H9 (cell line): ENCODE data around the gene ODAD3. TPM values are rescaled to one million over a fixed set of nuclear protein-coding genes. Genes with fewer than 3 reads are reported as not detected.

ENCODE experiments used
- DNase-seq: peaks from one replicate; pipeline ENCODE4 v3.0.0-alpha.2; 2017
- H2AFZ ChIP-seq: one replicate; pipeline ENCODE4 v1.6.1; 2013; ENCODE audit warnings: mild to moderate bottlenecking, low read length, control low read depth, moderate library complexity
- H2AK5ac ChIP-seq: 2 replicates; pipeline ENCODE4 v1.6.1; 2013; ENCODE audit warnings: low read length, control low read depth, mixed read lengths; ENCODE audit not compliant: insufficient read length
- H2BK120ac ChIP-seq: one replicate; pipeline ENCODE4 v1.6.1; 2013; ENCODE audit warnings: low read depth, mild to moderate bottlenecking, low read length, control low read depth, inconsistent platforms; ENCODE audit not compliant: poor library complexity, severe bottlenecking
- H2BK12ac ChIP-seq: 2 replicates; pipeline ENCODE4 v1.6.1; 2013; ENCODE audit warnings: low read length, control low read depth, mixed read lengths, low read depth; ENCODE audit not compliant: insufficient read length
- H2BK15ac ChIP-seq: 2 replicates; pipeline ENCODE4 v1.6.1; 2013; ENCODE audit warnings: low read depth, low read length, control low read depth
- H2BK20ac ChIP-seq: one replicate; pipeline ENCODE4 v1.6.1; 2013; ENCODE audit warnings: low read depth, mild to moderate bottlenecking, low read length, control low read depth, inconsistent platforms; ENCODE audit not compliant: poor library complexity, severe bottlenecking
- H2BK5ac ChIP-seq: 2 replicates; pipeline ENCODE4 v1.6.1; 2013; ENCODE audit warnings: low read length, control low read depth, mixed read lengths; ENCODE audit not compliant: insufficient read length
- H3K14ac ChIP-seq: 2 replicates; pipeline ENCODE4 v1.6.1; 2013; ENCODE audit warnings: low read length, control low read depth; ENCODE audit not compliant: insufficient read depth
- H3K18ac ChIP-seq: 2 replicates; pipeline ENCODE4 v1.6.1; 2013; ENCODE audit warnings: low read depth, mild to moderate bottlenecking, mixed read lengths, low read length, control low read depth; ENCODE audit not compliant: insufficient read length
- H3K23ac ChIP-seq: 2 replicates; pipeline ENCODE4 v1.6.1; 2013; ENCODE audit warnings: low read length, control low read depth, mixed read lengths, low read depth; ENCODE audit not compliant: insufficient read length
- H3K23me2 ChIP-seq: 2 replicates; pipeline ENCODE4 v1.6.1; 2013; ENCODE audit warnings: low read depth, mild to moderate bottlenecking, mixed read lengths, low read length, control low read depth; ENCODE audit not compliant: insufficient read length, poor library complexity, severe bottlenecking
- H3K27ac ChIP-seq: 2 replicates; pipeline ENCODE4 v1.5.1; 2013; ENCODE audit warnings: low read length, control low read depth, mixed read lengths, low read depth; ENCODE audit not compliant: insufficient read length
- H3K27me3 ChIP-seq: 2 replicates; pipeline ENCODE4 v1.6.1; 2013; ENCODE audit warnings: low read length, control low read depth, inconsistent platforms; ENCODE audit not compliant: insufficient read depth
- H3K4ac ChIP-seq: 2 replicates; pipeline ENCODE4 v1.6.1; 2013; ENCODE audit warnings: low read depth, mild to moderate bottlenecking, control low read depth, inconsistent platforms, low read length, moderate library complexity
- H3K4me1 ChIP-seq: 2 replicates; pipeline ENCODE4 v1.6.1; 2013; ENCODE audit warnings: low read length, control low read depth, inconsistent platforms; ENCODE audit not compliant: insufficient read depth
- H3K4me2 ChIP-seq: 2 replicates; pipeline ENCODE4 v1.6.1; 2013; ENCODE audit warnings: low read length, control low read depth, mixed read lengths; ENCODE audit not compliant: insufficient read length, insufficient read depth
- H3K56ac ChIP-seq: 2 replicates; pipeline ENCODE4 v1.6.1; 2013; ENCODE audit warnings: low read depth, mild to moderate bottlenecking, mixed read lengths, low read length, control low read depth; ENCODE audit not compliant: insufficient read length
- H3K79me1 ChIP-seq: 2 replicates; pipeline ENCODE4 v1.6.1; 2013; ENCODE audit warnings: low read depth, mild to moderate bottlenecking, moderate library complexity, low read length, control low read depth, inconsistent platforms; ENCODE audit not compliant: insufficient read depth, poor library complexity, severe bottlenecking
- H3K79me2 ChIP-seq: 2 replicates; pipeline ENCODE4 v1.6.1; 2013; ENCODE audit warnings: low read length, control low read depth, inconsistent platforms; ENCODE audit not compliant: insufficient read depth
- H3K9ac ChIP-seq: 2 replicates; pipeline ENCODE4 v1.6.1; 2013; ENCODE audit warnings: low read length, control low read depth, mixed read lengths; ENCODE audit not compliant: insufficient read length; ENCODE audit errors: extremely low read depth
- H3K9me3 ChIP-seq: one replicate; pipeline ENCODE4 v1.6.1; 2013; ENCODE audit warnings: low read depth, low read length, inconsistent platforms; ENCODE audit not compliant: control insufficient read depth
- H3T11ph ChIP-seq: one replicate; pipeline ENCODE4 v1.6.1; 2013; ENCODE audit warnings: mild to moderate bottlenecking, low read length, control low read depth, inconsistent platforms
- H4K20me1 ChIP-seq: one replicate; pipeline ENCODE4 v1.6.1; 2013; ENCODE audit not compliant: control insufficient read depth, insufficient read length, insufficient read depth
- H4K5ac ChIP-seq: 2 replicates; pipeline ENCODE4 v1.6.1; 2013; ENCODE audit warnings: low read depth, mild to moderate bottlenecking, mixed read lengths, low read length, control low read depth; ENCODE audit not compliant: insufficient read length
- H4K8ac ChIP-seq: replicated peaks from 2 replicates; pipeline ENCODE4 v1.6.1; 2013; ENCODE audit warnings: low read length, control low read depth, mixed read lengths, low read depth; ENCODE audit not compliant: insufficient read length
- H4K91ac ChIP-seq: 2 replicates; pipeline ENCODE4 v1.6.1; 2013; ENCODE audit warnings: low read depth, mild to moderate bottlenecking, moderate library complexity, mixed read lengths, low read length, control low read depth; ENCODE audit not compliant: insufficient read length
- H3K27ac Mint-ChIP-seq, 3 experiments: 2 replicates in 2 of 3; 3 replicates in 1 of 3; pipeline ENCODE4 v1.8.0; 2020 to 2021; ENCODE audit warnings: mixed read lengths in 3 of 3, mild to moderate bottlenecking in 1 of 3, moderate library complexity in 1 of 3
- H3K27me3 Mint-ChIP-seq: 2 replicates; pipeline ENCODE4 v1.8.0; 2021; ENCODE audit warnings: low read depth, mild to moderate bottlenecking, moderate library complexity, mixed read lengths
- H3K36me3 Mint-ChIP-seq, 3 experiments: 2 replicates in 2 of 3; 3 replicates in 1 of 3; pipeline ENCODE4 v1.8.0; 2020 to 2021; ENCODE audit warnings: low read depth in 3 of 3, mixed read lengths in 3 of 3; ENCODE audit not compliant: insufficient read depth in 1 of 3
- H3K4me1 Mint-ChIP-seq, 2 experiments: 2 replicates each; pipeline ENCODE4 v1.8.0; 2020; ENCODE audit warnings: mixed read lengths in 2 of 2
- H3K4me3 Mint-ChIP-seq, 2 experiments: 2 replicates in 1 of 2; 3 replicates in 1 of 2; pipeline ENCODE4 v1.8.0; 2020 to 2021; ENCODE audit warnings: mild to moderate bottlenecking in 2 of 2, mixed read lengths in 2 of 2, moderate library complexity in 1 of 2
- H3K9me3 Mint-ChIP-seq, 2 experiments: 2 replicates in 1 of 2; 3 replicates in 1 of 2; pipeline ENCODE4 v1.8.0; 2020; ENCODE audit warnings: mild to moderate bottlenecking in 2 of 2, mixed read lengths in 2 of 2, moderate library complexity in 1 of 2
- WGBS: extraction: QIAGEN DNeasy Blood & Tissue Kit; methylation state at CpG from one replicate; pipeline ENCODE4 v1.1.7; 2013; ENCODE audit warnings: missing lambda C conversion rate, low lambda C conversion rate, mixed read lengths; ENCODE audit not compliant: insufficient read length; ENCODE audit errors: extremely low coverage; 5-methylcytosine and 5-hydroxymethylcytosine counted together
- total RNA-seq: library from RNA; stranded (reverse); gene quantifications from 2 replicates; pipeline ENCODE4 v1.2.1, GENCODE V29; 2021
- TF ChIP-seq, protein P1 (sequence below): fragments of 200-600 bp; sonication (generic); conservative IDR thresholded peaks from 3 replicates; pipeline ENCODE4 v1.8.0; 2021; ENCODE audit warnings: antibody characterized with exemption, mild to moderate bottlenecking

Gene ODAD3
- total RNA-seq, 1 experiment from 2014 or later: 2.5 TPM

DNA sequence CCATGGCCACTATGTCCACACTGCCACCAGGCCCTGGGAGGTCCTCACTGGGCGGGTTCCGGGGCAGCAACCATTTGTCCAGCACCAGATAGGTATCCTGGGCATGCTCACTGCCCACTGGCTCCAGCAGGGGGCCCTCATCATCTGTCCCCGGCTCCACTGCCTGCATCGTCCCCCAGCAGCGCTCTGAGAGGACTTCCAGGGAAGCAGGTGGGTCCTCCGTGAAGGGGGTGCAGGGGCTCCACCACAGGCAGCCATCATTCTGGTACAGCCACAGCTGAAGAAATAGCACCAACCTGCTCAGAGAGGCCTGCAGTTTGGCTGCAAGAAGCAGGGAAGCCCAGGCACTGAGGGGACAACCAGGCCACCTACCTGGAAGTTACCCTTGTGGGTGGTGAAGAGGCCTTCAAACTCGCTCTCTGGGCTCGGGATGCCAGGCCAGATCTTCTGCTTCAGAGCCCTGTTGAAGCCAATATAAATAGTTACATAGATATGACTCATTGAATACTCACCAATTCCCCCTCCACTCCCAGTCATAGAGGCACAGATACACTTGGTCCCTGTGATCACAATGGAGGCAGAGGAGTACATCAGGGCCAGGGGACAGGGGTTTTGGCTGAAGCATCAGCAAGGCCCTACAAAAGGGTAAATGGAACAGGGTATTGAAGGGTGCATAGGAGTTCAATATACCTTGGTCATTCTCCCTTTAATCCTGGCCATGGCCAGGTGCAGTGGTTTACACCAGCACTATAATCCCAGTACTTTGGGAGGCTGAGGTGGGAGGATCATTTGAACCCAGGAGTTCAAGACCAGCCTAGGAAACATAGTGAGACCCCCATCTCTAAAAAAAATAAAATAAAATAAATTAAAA lies 56.4 kb downstream of the ODAD3 start:
- Histone ChIP-seq H3K23me2 (peaks cover 13% of the 10 kb centered on the region), H4K5ac (no peak overlapping the region), H3K27me3 (no peaks in the 10 kb centered on the region), H3K14ac (no peak overlapping the region), H3K4me1 (no peaks in the 10 kb centered on the region), H2BK120ac (no peak overlapping the region), H3K9ac (no peak overlapping the region), H3T11ph (no peak overlapping the region), H3K9me3 (no peaks in the 10 kb centered on the region), H3K27ac (no peak overlapping the region), H3K79me2 (no peaks in the 10 kb centered on the region), H2BK5ac (no peak overlapping the region), H3K4me2 (no peak overlapping the region), H4K91ac (no peak overlapping the region), H3K18ac (no peak overlapping the region), H3K56ac (no peak overlapping the region), H2AK5ac (no peak overlapping the region), H3K4ac (no peak overlapping the region), H4K20me1 (peaks cover 4% of the 10 kb centered on the region), H2BK15ac (no peak overlapping the region), H2BK12ac (no peak overlapping the region), H4K8ac (no peak overlapping the region), H2BK20ac (no peak overlapping the region), H2AFZ (no peak overlapping the region), H3K79me1 (no peaks in the 10 kb centered on the region), H3K23ac (no peak overlapping the region)
- Mint-ChIP-seq H3K4me1 (peaks cover 15 to 30% of the 10 kb centered on the region in 2 experiments), H3K27ac (no peak overlapping the region), H3K36me3 (peaks cover 4 to 19% (median 18%) of the 10 kb centered on the region in 3 experiments; a peak in 6 of 7 replicates), H3K27me3 (peaks cover 2% of the 10 kb centered on the region; the same call in 1 of the 2 replicates), H3K9me3 (no peaks in the 10 kb centered on the region), H3K4me3 (no peak overlapping the region)
- no CpG with 5 or more reads among the region's 8 CpGs for WGBS
- peak; percentile 82 for DNase-seq
- TF ChIP-seq, protein P1, sequence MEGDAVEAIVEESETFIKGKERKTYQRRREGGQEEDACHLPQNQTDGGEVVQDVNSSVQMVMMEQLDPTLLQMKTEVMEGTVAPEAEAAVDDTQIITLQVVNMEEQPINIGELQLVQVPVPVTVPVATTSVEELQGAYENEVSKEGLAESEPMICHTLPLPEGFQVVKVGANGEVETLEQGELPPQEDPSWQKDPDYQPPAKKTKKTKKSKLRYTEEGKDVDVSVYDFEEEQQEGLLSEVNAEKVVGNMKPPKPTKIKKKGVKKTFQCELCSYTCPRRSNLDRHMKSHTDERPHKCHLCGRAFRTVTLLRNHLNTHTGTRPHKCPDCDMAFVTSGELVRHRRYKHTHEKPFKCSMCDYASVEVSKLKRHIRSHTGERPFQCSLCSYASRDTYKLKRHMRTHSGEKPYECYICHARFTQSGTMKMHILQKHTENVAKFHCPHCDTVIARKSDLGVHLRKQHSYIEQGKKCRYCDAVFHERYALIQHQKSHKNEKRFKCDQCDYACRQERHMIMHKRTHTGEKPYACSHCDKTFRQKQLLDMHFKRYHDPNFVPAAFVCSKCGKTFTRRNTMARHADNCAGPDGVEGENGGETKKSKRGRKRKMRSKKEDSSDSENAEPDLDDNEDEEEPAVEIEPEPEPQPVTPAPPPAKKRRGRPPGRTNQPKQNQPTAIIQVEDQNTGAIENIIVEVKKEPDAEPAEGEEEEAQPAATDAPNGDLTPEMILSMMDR: peak; percentile 70
